NCI-H2107 treated with DMSO at 0.1 percent for 48 hours (cell line): ENCODE results near the gene SLC1A3.
A peak's percentile ranks its signal among the peaks of the same experiment; 100 is the strongest.
"Not testable (repeated sequence)": the region's sequence is repeated elsewhere in the genome, so short reads cannot be mapped to it uniquely, and the experiment has no call there.

ENCODE experiments used
- DNase-seq: peaks from one replicate; lab custom pipeline; 2025; ENCODE audit not compliant: unreplicated experiment; lab: John Stamatoyannopoulos, UW

Gene SLC1A3

GRCh38 chr5:36606428-36607113, at the start of gene SLC1A3:
TSS of gene SLC1A3 (plus strand) at chr5:36606606. CDS start at chr5:36608424, 1,818 bp downstream.
- DNase-seq = no peak

DNA sequence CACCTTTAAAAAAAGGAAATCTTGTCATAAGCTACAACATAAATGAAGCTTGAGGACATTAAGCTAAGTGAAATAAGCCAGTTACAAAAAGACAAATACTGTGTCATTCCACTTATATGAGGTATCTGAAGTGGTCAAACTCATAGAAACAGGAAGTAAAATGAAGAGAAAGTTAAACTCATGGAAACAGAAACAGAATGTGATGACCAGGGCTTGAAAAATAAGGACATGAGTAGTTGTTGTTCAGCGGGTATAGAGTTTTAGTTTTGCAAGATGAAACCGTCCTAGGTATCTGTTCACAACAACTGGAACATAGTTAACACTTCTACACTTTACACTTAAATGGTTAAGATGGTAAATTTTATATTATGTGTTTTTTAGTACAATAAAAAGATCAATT, 47.8 kb upstream of the SLC1A3 start:
- DNase-seq = no peak

DNA sequence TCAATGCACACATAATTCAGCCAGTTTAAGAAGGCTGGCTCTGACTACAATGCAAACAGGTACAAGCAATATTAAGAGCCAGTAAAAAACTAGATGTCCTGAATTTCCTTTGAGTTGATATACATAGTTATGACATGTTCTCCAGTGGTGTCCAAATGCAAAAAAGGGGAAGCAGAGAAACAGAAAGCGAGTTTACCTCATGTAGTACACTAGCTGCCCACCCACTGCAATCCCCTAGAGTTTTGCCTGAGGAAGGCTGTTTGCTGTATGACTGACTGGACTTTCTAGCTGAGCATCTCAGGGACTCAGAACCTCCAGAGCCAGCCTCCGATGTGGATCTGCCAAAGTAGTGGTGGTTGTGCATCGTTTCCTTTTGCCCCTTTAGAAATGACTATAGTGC, 44.8 kb upstream of the SLC1A3 start:
- DNase-seq = no peak

DNA sequence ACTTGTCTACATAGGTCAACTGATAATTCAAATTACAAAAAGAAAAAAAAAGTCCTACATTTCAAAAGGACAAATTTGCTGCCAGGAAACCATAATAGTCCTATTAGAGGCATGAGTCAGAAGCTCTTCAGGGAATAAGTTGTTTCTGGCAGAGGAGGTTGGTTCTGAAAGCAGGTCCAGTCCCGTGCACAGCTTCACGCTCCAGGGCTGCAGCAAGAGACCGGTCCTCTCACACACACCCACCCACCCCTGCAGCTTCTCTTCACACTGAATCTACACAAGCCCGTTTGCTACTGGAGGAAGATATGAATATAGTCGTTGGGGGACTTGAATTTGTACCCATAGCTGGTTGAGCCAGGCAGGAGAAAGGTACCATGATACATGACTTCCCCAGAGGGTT, 36.9 kb upstream of the SLC1A3 start:
- DNase-seq = no peak

DNA sequence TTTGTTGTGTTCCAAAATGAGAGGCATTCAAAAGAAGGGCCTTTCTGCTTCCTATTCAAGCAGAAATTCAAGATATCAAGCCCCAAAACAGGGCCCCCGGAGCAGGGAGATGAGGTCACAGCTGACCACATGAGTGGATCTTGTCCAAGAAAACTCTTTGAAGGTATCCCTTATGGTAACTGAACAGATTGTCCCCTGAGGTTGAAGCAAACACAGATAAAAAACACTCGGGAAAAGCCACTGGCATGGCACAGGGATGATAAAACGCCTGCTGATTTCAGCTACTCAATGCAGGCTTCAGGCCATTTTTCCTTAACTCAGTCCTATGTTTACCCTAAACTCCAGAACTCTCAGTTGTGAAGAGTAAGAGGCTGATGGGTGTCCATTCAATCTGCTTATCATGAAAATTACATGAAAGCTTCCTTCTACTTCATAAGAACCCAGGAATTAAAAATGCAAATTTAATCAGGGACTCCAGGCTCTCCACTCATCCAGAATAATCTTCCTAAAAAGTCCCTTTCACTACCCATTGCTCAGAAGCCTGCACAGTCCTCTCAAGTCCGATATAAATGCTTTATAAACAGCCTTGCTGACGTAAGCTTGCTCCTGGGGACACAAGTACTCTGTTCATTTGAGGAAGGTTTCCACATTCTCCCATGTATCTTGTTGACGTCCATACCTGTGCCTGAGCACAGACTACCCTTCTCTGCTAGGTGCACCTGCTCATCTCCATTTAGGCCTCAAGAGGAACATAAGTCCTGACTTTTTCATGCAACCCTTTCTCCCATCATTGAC, 35.9 kb upstream of the SLC1A3 start:
- DNase-seq = no peak

DNA sequence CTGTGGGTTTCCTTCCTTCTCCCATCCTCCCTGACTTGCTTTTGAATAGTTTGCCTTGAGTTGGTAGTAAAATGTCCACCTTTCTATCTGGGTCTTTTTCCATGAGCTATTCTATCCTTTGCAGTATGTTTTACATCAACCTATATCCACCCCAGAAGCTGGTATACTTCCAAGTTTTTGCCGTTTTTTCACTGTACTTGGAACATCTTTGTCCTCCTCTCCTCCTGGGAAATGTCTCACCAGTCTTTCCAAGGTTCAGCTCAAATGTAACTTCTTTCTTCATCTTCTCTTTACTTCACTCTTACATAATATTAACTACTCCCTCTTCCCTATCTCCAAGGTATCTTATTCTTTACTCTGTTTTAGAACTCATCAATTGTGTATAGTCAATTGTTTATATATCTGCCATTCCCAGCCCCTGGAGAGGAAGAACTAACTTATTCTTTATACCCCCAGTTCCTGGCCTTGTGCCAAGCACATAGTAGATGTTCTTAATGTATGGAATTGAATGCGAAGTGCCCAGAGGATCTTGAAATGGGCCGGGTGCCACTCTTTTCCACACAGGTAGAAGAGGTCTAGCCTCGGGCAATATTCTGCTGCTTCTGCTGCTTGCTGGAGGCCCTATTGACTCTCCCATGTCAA, 34.9 kb upstream of the SLC1A3 start:
- DNase-seq = no peak

DNA sequence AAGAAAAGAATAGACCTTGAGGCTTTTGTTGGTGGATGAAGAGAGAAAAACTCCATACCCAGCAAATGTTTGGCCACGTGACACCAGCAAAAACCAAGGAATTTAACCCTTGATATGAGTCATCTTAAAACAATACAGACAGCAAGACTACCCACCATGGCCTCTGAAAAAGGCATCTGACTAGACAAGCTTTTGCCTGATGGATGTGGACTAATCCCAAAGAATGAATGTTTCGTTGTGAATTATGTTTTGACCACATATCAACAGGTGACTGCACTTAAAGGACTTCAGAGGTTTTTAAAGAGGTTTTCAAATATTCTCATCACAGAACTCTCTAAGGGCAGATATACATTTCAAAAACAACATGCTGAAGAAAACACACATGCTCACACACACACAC, 33.0 kb upstream of the SLC1A3 start:
- DNase-seq = no peak

- no peak for DNase-seq
Measured at GRCh38 chr5:36575361-36575781, 31.0 kb upstream of the SLC1A3 start.

- no peak for DNase-seq
Measured at GRCh38 chr5:36576721-36577120, 29.7 kb upstream of the SLC1A3 start.

DNA sequence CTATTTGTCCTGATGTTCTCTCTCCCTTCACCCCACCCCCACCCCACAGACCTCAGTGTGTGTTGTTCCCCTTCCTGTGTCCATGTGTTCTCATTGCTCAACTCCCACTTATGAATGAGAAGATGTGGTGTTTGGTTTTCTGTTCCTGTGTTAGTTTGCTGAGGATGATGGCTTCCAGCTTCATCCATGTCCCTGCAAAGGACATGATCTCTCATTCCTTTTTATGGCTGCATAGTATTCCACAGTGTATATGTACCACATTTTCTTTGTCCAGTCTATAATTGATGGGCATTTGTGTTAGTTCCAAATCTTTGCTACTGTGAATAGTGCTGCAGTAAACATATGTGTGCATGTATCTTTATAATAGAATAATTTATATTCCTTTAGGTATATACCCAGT, 26.5 kb upstream of the SLC1A3 start:
- DNase-seq = not testable (repeated sequence)

- DNase-seq = no peak
Measured at GRCh38 chr5:36581070-36581469, 25.3 kb upstream of the SLC1A3 start.

GRCh38 chr5:36584009-36584875, 22.2 kb upstream of the SLC1A3 start:
- no peak for DNase-seq

- DNase-seq = no peak
Measured at GRCh38 chr5:36585701-36586100, 20.7 kb upstream of the SLC1A3 start.

DNA sequence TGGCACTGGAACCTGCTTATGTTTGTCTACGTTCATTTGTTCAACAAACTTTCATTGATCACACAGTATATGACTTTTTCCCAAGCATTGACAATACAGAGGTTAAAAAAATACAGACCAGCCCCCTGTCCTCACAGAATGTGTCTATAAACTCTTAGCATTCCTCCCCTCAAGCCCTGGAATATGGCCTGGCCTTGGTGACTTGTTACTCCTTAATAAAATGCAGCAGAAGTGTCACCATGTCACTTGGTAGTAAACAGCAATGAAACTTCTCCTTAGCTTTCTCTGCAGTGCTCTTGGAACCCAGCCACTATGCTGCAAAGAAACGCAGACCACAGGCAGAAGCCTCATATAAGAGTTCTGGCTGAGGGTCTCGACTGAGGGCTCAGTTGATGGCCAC, 19.1 kb upstream of the SLC1A3 start:
- no peak for DNase-seq

DNA sequence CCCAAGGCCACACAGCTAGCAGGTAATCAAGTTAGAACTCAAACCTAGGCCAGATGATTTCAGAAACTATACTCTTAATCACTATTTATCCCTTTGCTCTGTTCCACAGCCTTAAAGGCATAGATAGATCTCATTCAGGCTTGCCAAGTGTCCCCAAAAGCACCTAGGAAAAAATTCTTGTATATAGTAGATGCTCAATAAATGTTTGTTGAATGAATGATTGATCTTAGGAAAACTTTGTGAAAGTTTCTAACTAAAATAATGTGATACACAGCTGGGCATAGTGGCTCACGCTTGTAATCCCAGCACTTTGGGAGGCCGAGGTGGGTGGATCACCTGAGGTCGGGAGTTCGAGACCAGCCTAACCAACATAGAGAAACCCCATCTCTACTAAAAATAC, 16.7 kb upstream of the SLC1A3 start:
- not testable (repeated sequence) for DNase-seq

DNA sequence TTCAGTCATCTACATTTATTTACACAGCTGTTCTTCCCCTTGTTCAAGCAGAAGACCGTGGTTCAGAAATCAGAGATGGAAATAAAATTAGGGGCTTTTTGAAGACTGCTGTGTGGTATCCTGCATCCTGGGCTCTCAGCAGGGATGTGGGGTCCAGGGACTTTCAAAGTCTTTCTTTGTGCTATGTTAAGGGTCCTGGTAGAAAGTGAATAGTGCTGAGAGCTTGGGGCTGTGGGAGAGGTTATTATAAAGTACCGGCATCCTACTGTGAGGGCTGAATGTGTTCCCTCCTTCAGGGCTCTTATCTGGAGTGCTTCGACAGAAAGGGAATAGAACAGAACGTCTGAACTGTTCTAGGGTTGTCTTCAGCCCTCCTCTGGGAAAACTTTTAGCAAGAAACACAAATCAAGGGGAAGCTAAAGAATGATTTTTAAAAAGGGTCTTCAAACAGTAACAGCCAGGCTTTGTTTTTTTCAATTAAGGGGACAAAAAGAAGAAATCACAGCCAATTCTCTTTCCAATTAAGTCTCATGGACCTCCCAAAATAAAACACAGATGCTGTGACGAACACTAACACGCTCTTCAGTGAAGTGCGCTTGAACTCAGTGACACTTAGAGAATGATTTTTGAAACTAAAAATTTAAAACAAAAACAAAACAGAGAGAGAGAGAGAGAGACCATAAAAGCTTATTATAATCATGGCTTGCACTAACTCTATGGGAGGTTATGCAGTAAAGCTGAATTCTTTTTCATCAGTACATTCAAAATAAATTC, 15.7 kb upstream of the SLC1A3 start:
- peak; percentile 65 for DNase-seq

DNA sequence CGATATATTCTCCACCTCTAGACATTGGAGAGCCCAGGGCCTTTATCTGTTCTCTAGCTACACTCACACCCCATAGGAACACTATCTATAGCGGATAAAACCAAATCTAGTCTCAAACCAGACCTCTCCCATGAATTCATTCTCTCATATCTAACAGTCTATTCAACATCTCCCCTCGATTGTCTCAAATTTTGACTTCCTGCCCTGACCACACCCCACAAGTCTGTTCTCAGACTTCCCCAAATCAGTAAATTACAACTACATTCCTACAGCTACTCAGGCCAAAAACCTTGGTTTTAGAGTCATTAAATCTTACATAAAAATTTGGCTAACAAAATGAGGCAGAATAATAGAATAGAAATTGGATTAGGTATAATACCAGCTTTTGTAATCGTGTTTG, 12.5 kb upstream of the SLC1A3 start:
- DNase-seq = no peak

- DNase-seq = no peak
Measured at GRCh38 chr5:36596247-36596646, 10.2 kb upstream of the SLC1A3 start.

- no peak for DNase-seq
Measured at GRCh38 chr5:36596756-36597155, 9.7 kb upstream of the SLC1A3 start.

DNA sequence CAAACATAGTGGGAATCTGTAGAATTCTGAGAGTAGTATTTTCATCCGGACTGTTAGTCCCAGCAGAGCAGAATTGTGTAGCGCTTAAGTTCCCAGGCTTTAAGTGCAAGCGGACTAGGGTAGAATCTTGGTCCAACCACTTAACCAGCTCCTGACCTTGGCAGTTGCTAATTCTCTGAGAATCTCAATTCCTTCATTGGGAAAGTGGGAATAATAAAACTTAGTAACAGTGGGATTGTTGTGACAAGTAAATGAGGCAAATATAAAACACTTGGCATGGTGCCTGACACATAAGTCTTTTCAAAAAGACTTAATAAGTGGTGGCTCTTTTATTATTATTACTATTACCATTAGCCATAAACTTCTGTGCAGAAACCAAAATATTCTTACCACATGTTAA, 8.4 kb upstream of the SLC1A3 start:
- no peak for DNase-seq
